Upper lobe of right lung (tissue), 1 donor: ENCODE measurements around the gene MYL12B. TPM values are rescaled to one million over a fixed set of nuclear protein-coding genes. Genes with fewer than 3 reads are reported as not detected.

Experiments used
- ATAC-seq: fragments of 200-7000 bp; cut with Tn5 transposase; one replicate; pipeline ENCODE4 v1.9.1; 2020; ENCODE audit warnings: mild to moderate bottlenecking, moderate library complexity
- DNase-seq: peaks from one replicate; pipeline ENCODE4 v3.0.0-alpha.2; 2020
- H3K27ac ChIP-seq: fragments of 200-600 bp; one replicate; pipeline ENCODE4 v1.8.0; 2022
- H3K27me3 ChIP-seq: fragments of 200-600 bp; one replicate; pipeline ENCODE4 v1.8.0; 2022; ENCODE audit warnings: mild to moderate bottlenecking
- H3K36me3 ChIP-seq: fragments of 200-600 bp; one replicate; pipeline ENCODE4 v1.8.0; 2022
- H3K4me1 ChIP-seq: fragments of 200-600 bp; one replicate; pipeline ENCODE4 v1.8.0; 2022
- H3K4me3 ChIP-seq: fragments of 200-600 bp; one replicate; pipeline ENCODE4 v1.8.0; 2022; ENCODE audit warnings: mild to moderate bottlenecking
- H3K9me3 ChIP-seq: fragments of 200-600 bp; one replicate; pipeline ENCODE4 v1.8.0; 2022
- CTCF ChIP-seq: fragments of 200-600 bp; IDR thresholded peaks from one replicate; pipeline ENCODE4 v1.8.0; 2022; ENCODE audit warnings: antibody characterized with exemption
- intact Hi-C: fragments of 100-400 bp; cut with DNase I; formaldehyde crosslinking; loops from one replicate; pipeline ENCODE4 v1.11.0; 2022
- long read RNA-seq: library from polyadenylated mRNA; unstranded; transcript quantifications from one replicate; pipeline ENCODE4 v2.0.0, GENCODE V29; 2021
- total RNA-seq: library from RNA; stranded (reverse); fragmentation: NEBNext Ultra II Directional; extraction: Animal tissue kit (Norgen Biotek cat#: 25700); gene quantifications from one replicate; pipeline ENCODE4 v1.2.1, GENCODE V29; 2021
- donor health status: DM: no; HTN: yes; CAD: no; lungs with severe emphysema.

The MYL12B gene
- 368 TPM for total RNA-seq
- long read RNA-seq, transcript MYL12B-201 (4 exons, 1,210 nt), result major isoform, 228 of 238 reads
- long read RNA-seq, partial matches to known transcripts, result 5 of 238 reads
- long read RNA-seq, other reads (novel, unspliced or antisense), result 2 of 238 reads

- intact Hi-C loops, result no loop called here
- Histone ChIP-seq H3K27ac (peak within 1 kb of the TSS; percentile 100), H3K36me3 (peaks cover 26% of the 10 kb centered on the region), H3K4me3 (peak within 1 kb of the TSS; percentile 94), H3K9me3 (no peaks in the 10 kb centered on the region), H3K27me3 (no peaks in the 10 kb centered on the region), H3K4me1 (peaks cover 43% of the 10 kb centered on the region)
- DNase-seq (peak; percentile 94), ATAC-seq (peak; percentile 95)
- no peak for TF ChIP-seq CTCF
Measured at GRCh38 chr18:3261373-3262233, at the start of gene MYL12B. TSS of gene MYL12B (plus strand) at chr18:3262133. CDS start at chr18:3272899, 10,766 bp downstream.

GRCh38 chr18:3212657-3213056, 49.3 kb upstream of the MYL12B start:
- ATAC-seq, result no peak
- H3K9me3 ChIP-seq, result no peaks in the 10 kb centered on the region
- no peak overlapping the region for H3K4me3 ChIP-seq

GRCh38 chr18:3213300-3214059, 48.5 kb upstream of the MYL12B start:
- H3K36me3 ChIP-seq, result no peaks in the 10 kb centered on the region
- no peaks in the 10 kb centered on the region for H3K9me3 ChIP-seq
- intact Hi-C loops, result no loop called here
- H3K4me3 ChIP-seq, result no peak overlapping the region
- no peaks in the 10 kb centered on the region for H3K4me1 ChIP-seq
- TF ChIP-seq CTCF, result no peak
- H3K27ac ChIP-seq, result no peak overlapping the region
- ATAC-seq, result no peak
- H3K27me3 ChIP-seq, result no peaks in the 10 kb centered on the region
- no peak for DNase-seq

More at GRCh38 chr18:3212657-3213056, 49.3 kb upstream of the MYL12B start:
- no peaks in the 10 kb centered on the region for H3K4me1 ChIP-seq
- no peak for TF ChIP-seq CTCF
- intact Hi-C loops, result no loop called here
- H3K27me3 ChIP-seq, result no peaks in the 10 kb centered on the region
- no peaks in the 10 kb centered on the region for H3K36me3 ChIP-seq
- H3K27ac ChIP-seq, result no peak overlapping the region
- no peak for DNase-seq

GRCh38 chr18:3214855-3215637, 46.9 kb upstream of the MYL12B start:
- no peaks in the 10 kb centered on the region for H3K36me3 ChIP-seq
- H3K27me3 ChIP-seq, result no peaks in the 10 kb centered on the region
- no peaks in the 10 kb centered on the region for H3K4me1 ChIP-seq
- no peak for TF ChIP-seq CTCF
- DNase-seq (no peak), ATAC-seq (no peak)
- intact Hi-C loops, result no loop called here
- H3K27ac ChIP-seq, result no peak overlapping the region
- no peaks in the 10 kb centered on the region for H3K9me3 ChIP-seq
- no peak overlapping the region for H3K4me3 ChIP-seq

- no peaks in the 10 kb centered on the region for H3K36me3 ChIP-seq
- H3K4me3 ChIP-seq, result no peak overlapping the region
- TF ChIP-seq CTCF, result no peak
- no peak overlapping the region for H3K27ac ChIP-seq
- no peaks in the 10 kb centered on the region for H3K9me3 ChIP-seq
- no peak for DNase-seq
- no peak for ATAC-seq
- H3K27me3 ChIP-seq, result no peaks in the 10 kb centered on the region
- intact Hi-C loops, result no loop called here
- H3K4me1 ChIP-seq, result no peaks in the 10 kb centered on the region
Measured at GRCh38 chr18:3216987-3217386, 44.9 kb upstream of the MYL12B start.
